GM13977 (cell line): Measurements from ENCODE around the gene NAV3.
"Not testable (repeated sequence)": the region's sequence is repeated elsewhere in the genome, so short reads cannot be mapped to it uniquely, and the experiment has no call there.

Experiments used
- DNase-seq: peaks from one replicate; pipeline ENCODE4 v3.0.0; 2012; ENCODE audit warnings: low spot score
- in situ Hi-C: fragments of 300-500 bp; cut with MboI; formaldehyde crosslinking; loops from one replicate; pipeline ENCODE4 v1.12.0; 2022; ENCODE audit warnings: low sequenced_read_pairs, low pct_unique_long_range_greater_than_20kb, mixed read lengths, inconsistent platforms; ENCODE audit not compliant: unreplicated experiment
- TF ChIP-seq, protein P1 (sequence below): IDR thresholded peaks from 2 replicates; pipeline ENCODE4 v1.5.1; 2012; ENCODE audit warnings: mild to moderate bottlenecking, control low read depth; ENCODE audit not compliant: insufficient read depth; ENCODE audit errors: extremely low read depth, missing control alignments

The NAV3 gene

GRCh38 chr12:78241446-78241845, 410.8 kb downstream of the NAV3 start:
- no peak for DNase-seq
- TF ChIP-seq, protein P1, sequence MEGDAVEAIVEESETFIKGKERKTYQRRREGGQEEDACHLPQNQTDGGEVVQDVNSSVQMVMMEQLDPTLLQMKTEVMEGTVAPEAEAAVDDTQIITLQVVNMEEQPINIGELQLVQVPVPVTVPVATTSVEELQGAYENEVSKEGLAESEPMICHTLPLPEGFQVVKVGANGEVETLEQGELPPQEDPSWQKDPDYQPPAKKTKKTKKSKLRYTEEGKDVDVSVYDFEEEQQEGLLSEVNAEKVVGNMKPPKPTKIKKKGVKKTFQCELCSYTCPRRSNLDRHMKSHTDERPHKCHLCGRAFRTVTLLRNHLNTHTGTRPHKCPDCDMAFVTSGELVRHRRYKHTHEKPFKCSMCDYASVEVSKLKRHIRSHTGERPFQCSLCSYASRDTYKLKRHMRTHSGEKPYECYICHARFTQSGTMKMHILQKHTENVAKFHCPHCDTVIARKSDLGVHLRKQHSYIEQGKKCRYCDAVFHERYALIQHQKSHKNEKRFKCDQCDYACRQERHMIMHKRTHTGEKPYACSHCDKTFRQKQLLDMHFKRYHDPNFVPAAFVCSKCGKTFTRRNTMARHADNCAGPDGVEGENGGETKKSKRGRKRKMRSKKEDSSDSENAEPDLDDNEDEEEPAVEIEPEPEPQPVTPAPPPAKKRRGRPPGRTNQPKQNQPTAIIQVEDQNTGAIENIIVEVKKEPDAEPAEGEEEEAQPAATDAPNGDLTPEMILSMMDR: no peak
- in situ Hi-C loops: no loop called here

- no peak for DNase-seq
- in situ Hi-C loops: no loop called here
- TF ChIP-seq, protein P1: no peak
Measured at GRCh38 chr12:78244916-78245507, 414.3 kb downstream of the NAV3 start.

GRCh38 chr12:78248321-78248720, 417.6 kb downstream of the NAV3 start:
- in situ Hi-C loops: no loop called here
- TF ChIP-seq, protein P1: no peak
- no peak for DNase-seq

GRCh38 chr12:78249578-78249977, 418.9 kb downstream of the NAV3 start:
- TF ChIP-seq, protein P1: no peak
- in situ Hi-C loops: no loop called here
- DNase-seq: no peak

DNA sequence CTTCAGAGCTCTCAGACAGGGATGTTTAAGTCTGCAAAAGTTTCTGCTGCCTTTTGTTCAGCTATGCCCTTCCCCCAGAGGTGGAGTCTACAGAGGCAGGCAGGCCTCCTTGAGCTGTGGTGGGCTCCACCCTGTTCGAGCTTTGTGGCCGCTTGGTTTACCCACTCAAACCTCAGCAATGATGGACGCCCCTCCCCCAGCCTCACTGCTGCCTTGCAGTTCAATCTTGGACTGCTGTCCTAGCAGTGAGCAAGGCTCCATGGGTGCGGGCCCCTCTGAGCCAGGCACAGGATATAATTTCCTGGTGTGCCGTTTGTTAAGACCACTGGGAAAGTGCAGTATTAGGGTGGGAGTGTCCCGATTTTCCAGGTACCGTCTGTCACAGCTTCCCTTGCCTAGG, 427.0 kb downstream of the NAV3 start:
- in situ Hi-C loops, DNase-seq: not testable (repeated sequence)

GRCh38 chr12:78260976-78261375, 430.3 kb downstream of the NAV3 start:
- DNase-seq: no peak
- TF ChIP-seq, protein P1: no peak
- in situ Hi-C loops: no loop called here

DNA sequence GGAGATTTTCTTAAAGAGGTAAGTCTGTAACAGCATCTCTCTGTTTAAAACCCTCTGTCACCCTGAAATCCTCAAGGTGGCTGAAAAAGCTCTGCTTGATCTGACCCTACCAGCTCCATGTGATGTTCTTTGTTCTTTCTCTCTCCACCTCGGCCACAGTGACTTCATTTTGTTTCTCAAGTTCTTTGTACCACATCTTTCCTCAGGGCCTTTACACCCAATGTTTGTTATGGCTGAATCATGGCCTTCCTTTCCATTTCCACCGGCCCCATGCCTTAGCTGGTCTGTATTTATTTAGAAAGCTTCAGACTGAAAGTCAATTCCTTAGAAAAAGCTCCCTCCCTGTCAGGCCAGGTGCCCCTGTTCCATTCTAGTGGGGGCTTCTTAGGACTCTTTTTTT, 431.2 kb downstream of the NAV3 start:
- DNase-seq: no peak
- in situ Hi-C loops: no loop called here
- TF ChIP-seq, protein P1: no peak
